GM13977 (cell line): ENCODE data around the gene MCF2L.

Experiments
- DNase-seq: peaks from one replicate; pipeline ENCODE4 v3.0.0; 2012; ENCODE audit warnings: low spot score
- in situ Hi-C: fragments of 300-500 bp; cut with MboI; formaldehyde crosslinking; loops from one replicate; pipeline ENCODE4 v1.12.0; 2022; ENCODE audit warnings: low sequenced_read_pairs, low pct_unique_long_range_greater_than_20kb, mixed read lengths, inconsistent platforms; ENCODE audit not compliant: unreplicated experiment
- TF ChIP-seq, protein P1 (sequence below): IDR thresholded peaks from 2 replicates; pipeline ENCODE4 v1.5.1; 2012; ENCODE audit warnings: mild to moderate bottlenecking, control low read depth; ENCODE audit not compliant: insufficient read depth; ENCODE audit errors: extremely low read depth, missing control alignments

The MCF2L gene

DNA sequence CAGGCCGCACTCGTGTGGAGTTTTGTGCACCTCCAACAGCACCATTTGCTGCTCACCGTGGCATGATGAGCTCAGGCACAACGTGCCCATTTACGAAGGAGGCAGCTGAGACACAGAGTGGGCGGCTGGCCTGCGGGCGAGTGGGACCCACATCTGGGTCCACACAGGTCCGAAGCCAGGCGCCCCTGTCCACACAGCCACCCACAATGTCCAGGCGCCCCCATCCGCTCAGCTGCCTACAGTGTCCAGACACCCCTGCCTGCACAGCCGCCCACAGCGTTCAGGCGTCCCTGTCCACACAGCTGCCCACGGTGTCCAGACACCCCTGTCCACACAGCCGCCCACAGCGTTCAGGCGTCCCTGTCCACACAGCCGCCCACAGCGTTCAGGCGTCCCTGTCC, 94.1 kb downstream of the MCF2L start:
- no peak for DNase-seq
- TF ChIP-seq, protein P1, sequence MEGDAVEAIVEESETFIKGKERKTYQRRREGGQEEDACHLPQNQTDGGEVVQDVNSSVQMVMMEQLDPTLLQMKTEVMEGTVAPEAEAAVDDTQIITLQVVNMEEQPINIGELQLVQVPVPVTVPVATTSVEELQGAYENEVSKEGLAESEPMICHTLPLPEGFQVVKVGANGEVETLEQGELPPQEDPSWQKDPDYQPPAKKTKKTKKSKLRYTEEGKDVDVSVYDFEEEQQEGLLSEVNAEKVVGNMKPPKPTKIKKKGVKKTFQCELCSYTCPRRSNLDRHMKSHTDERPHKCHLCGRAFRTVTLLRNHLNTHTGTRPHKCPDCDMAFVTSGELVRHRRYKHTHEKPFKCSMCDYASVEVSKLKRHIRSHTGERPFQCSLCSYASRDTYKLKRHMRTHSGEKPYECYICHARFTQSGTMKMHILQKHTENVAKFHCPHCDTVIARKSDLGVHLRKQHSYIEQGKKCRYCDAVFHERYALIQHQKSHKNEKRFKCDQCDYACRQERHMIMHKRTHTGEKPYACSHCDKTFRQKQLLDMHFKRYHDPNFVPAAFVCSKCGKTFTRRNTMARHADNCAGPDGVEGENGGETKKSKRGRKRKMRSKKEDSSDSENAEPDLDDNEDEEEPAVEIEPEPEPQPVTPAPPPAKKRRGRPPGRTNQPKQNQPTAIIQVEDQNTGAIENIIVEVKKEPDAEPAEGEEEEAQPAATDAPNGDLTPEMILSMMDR, result no peak
- in situ Hi-C loops, result no loop called here

GRCh38 chr13:113064000-113064533, 95.1 kb downstream of the MCF2L start:
- in situ Hi-C loops, result no loop called here
- TF ChIP-seq, protein P1, result no peak
- DNase-seq, result no peak

DNA sequence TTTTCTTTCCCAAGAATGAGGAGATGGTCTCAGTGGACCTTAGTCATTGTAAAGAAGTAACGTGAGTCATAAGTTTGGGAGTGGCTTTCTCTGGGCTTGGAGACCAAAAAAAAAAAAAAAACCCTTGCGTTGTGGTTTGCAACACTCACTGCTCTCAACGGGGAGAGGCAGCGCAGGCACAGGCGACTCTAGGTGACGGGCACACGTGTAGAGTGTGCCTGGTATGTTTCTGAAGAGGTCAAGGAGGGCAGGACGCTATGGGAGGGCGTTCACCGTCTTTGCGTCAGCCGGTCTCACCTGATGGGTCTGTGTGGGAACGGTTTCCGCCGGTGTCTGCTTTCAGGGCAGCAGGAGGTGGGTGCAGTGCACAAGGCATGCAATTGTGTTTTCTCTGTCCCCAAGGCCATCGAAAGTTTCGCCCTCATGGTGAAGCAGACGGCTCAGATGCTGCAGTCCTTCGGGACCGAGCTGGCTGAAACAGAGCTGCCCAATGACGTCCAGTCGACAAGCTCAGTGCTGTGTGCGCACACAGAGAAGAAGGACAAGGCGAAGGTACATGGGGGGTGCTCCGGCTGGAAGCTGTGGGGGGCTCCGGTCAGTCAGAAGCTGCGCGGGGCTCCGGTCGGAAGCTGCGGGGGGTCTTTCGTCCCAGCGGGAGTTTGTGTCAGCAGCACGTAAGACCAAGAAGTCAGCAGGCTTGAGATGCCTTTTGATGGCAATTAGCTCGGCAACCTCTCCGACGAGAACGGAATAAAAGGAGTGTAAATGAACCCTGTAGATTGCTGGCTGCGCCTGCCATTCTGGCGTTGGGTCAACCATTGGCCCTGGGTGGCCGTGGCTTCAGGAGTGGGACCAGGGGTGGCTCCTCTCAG, 95.8 kb downstream of the MCF2L start:
- no peak for DNase-seq
- in situ Hi-C loops, result no loop called here
- TF ChIP-seq, protein P1, result no peak

DNA sequence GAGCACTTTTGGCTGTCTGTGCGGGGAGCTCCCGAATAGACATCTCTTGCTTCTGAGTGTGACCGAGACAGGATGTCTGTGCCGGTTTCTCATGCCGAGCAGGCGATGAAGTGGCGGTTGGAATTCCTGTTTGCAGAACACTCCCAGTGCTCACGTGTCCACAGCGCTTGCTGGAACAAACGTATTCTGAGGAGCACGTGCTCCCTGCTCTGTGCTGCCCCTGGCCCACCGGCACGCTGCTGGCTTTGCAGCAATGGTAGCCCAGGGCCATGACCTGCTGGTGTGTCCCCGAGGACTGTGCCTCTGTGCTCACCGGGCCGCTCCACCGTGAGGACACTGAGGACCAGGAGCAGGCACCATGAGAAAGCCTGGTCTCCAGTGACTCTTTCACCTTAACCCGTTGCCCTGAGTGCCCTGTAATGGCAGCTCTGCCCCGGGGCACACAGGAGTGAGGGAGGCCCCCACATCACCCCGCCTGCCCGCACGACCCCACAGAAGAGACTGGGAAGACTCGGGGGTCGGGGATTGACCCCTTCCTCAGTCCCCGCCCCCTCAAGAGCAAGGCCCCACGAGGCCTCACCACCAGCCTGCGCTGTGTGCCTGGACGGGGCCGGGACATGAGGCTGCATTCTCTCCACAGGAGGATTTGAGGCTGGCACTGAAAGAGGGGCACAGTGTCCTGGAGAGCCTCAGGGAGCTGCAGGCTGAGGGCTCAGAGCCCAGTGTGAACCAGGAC, 96.6 kb downstream of the MCF2L start:
- no peak for DNase-seq
- in situ Hi-C loops, result no loop called here
- TF ChIP-seq, protein P1, result no peak

- TF ChIP-seq, protein P1, result no peak
- no peak for DNase-seq
- in situ Hi-C loops, result no loop called here
Measured at GRCh38 chr13:113066142-113066455, 97.1 kb downstream of the MCF2L start.

GRCh38 chr13:113066746-113067145, 97.7 kb downstream of the MCF2L start:
- DNase-seq, result no peak
- in situ Hi-C loops, result no loop called here
- TF ChIP-seq, protein P1, result no peak
